CD4-positive, alpha-beta T cell (primary cell): ENCODE measurements around the gene FTCDNL1. TPM values are rescaled to one million over a fixed set of nuclear protein-coding genes. Genes with fewer than 3 reads are reported as not detected.

Source experiments
- ATAC-seq: fragments of 200-7000 bp; cut with Tn5 transposase; one replicate; pipeline ENCODE4 v1.10.0; 2022; ENCODE audit warnings: mild to moderate bottlenecking; ENCODE audit not compliant: poor library complexity
- CTCF ChIA-PET: fragments of 350-600 bp; sonication (Branson Sonifier 250); formaldehyde crosslinking; loops from one replicate; lab custom pipeline; 2021; ENCODE audit warnings: antibody characterized with exemption, inconsistent platforms; lab: Charles Lee
- POLR2A ChIA-PET: fragments of 350-600 bp; sonication (Branson Sonifier 250); formaldehyde crosslinking; loops from one replicate; lab custom pipeline; 2021; ENCODE audit warnings: antibody characterized with exemption, inconsistent platforms; lab: Charles Lee
- DNase-seq, 14 experiments: peaks; one replicate each; pipeline ENCODE4 v3.0.0-alpha.2; 2013 to 2020; ENCODE audit warnings: mixed read lengths in 2 of 14
- H3K27ac ChIP-seq, 2 donors: one replicate each; pipeline versions ENCODE4 v1.5.1 to v1.7.0; 2013; ENCODE audit warnings: low read length in 2 of 2, low read depth in 1 of 2, mild to moderate bottlenecking in 1 of 2
- H3K27me3 ChIP-seq, 2 experiments: 1 replicate in 1 of 2; 2 replicates in 1 of 2; pipeline versions ENCODE4 v1.6.1 to v1.7.0; 2013; ENCODE audit warnings: low read length in 2 of 2, control low read depth in 1 of 2, mild to moderate bottlenecking in 1 of 2, moderate library complexity in 1 of 2; ENCODE audit not compliant: insufficient read depth in 2 of 2, control insufficient read depth in 1 of 2
- H3K36me3 ChIP-seq: one replicate; pipeline ENCODE4 v1.6.1; 2013; ENCODE audit warnings: low read length, control low read depth; ENCODE audit not compliant: insufficient read depth
- H3K4me1 ChIP-seq: one replicate; pipeline ENCODE4 v1.6.1; 2013; ENCODE audit warnings: low read length, control low read depth; ENCODE audit not compliant: insufficient read depth
- H3K4me3 ChIP-seq: one replicate; pipeline ENCODE4 v1.5.1; 2013; ENCODE audit warnings: mild to moderate bottlenecking, low read length, moderate library complexity
- H3K9me3 ChIP-seq, 2 experiments: 1 replicate in 1 of 2; 2 replicates in 1 of 2; pipeline versions ENCODE4 v1.6.1 to v1.7.0; 2013; ENCODE audit warnings: low read length in 2 of 2, mild to moderate bottlenecking in 2 of 2, control low read depth in 1 of 2, moderate library complexity in 1 of 2; ENCODE audit not compliant: control insufficient read depth in 1 of 2, insufficient read depth in 1 of 2
- H3K27ac Mint-ChIP-seq: one replicate; pipeline ENCODE4 v1.8.0; 2020; ENCODE audit warnings: mixed read lengths
- H3K27me3 Mint-ChIP-seq: one replicate; pipeline ENCODE4 v1.8.0; 2021; ENCODE audit warnings: mixed read lengths
- H3K36me3 Mint-ChIP-seq: one replicate; pipeline ENCODE4 v1.8.0; 2021; ENCODE audit warnings: low read depth, mixed read lengths
- H3K4me1 Mint-ChIP-seq: one replicate; pipeline ENCODE4 v1.8.0; 2021; ENCODE audit warnings: low read depth, mixed read lengths
- H3K4me3 Mint-ChIP-seq: one replicate; pipeline ENCODE4 v1.8.0; 2020; ENCODE audit warnings: mild to moderate bottlenecking, mixed read lengths
- H3K9me3 Mint-ChIP-seq: one replicate; pipeline ENCODE4 v1.8.0; 2020; ENCODE audit warnings: mixed read lengths
- CTCF ChIP-seq: fragments of 200-600 bp; IDR thresholded peaks from one replicate; pipeline ENCODE4 v1.8.0; 2022; ENCODE audit warnings: antibody characterized with exemption, mild to moderate bottlenecking
- intact Hi-C, 2 experiments: fragments of 100-400 bp; cut with DNase I in 1 of 2; cut with micrococcal nuclease in 1 of 2; formaldehyde crosslinking; loops; one replicate each; pipeline versions ENCODE4 v1.15.1 to v1.9.0; 2023 to 2025; cut with DNase I, micrococcal nuclease
- total RNA-seq, 174 experiments: library from RNA in 2 of 174; stranded (reverse) in 2 of 174; gene quantifications; one replicate each; pipeline ENCODE4 v1.2.3 and lab custom pipeline; 2021 to 2026

Gene FTCDNL1
- total RNA-seq, 2 experiments from 2014 or later, result 0.78 to 1.3 TPM

- ATAC-seq, result no peak
- TF ChIP-seq CTCF, result no peak
- no peaks in the 10 kb centered on the region for H3K4me1 ChIP-seq
- no peaks in the 10 kb centered on the region for H3K9me3 ChIP-seq
- H3K27ac Mint-ChIP-seq, result no peak overlapping the region
- H3K27me3 Mint-ChIP-seq, result no peaks in the 10 kb centered on the region
- H3K9me3 Mint-ChIP-seq, result no peaks in the 10 kb centered on the region
- no peak overlapping the region for H3K27ac ChIP-seq
- no peaks in the 10 kb centered on the region for H3K36me3 Mint-ChIP-seq
- ChIA-PET POLR2A (interaction anchor here (0.5 kb wide), 1 partner anchor 1406 kb away, joined by 3 read pairs; no protein-coding TSS in a partner anchor), CTCF (no interaction called here)
- H3K4me3 Mint-ChIP-seq, result no peak overlapping the region
- no peak overlapping the region for H3K4me3 ChIP-seq
- intact Hi-C loops, result no loop called here
- H3K36me3 ChIP-seq, result peaks cover 2% of the 10 kb centered on the region
- H3K4me1 Mint-ChIP-seq, result no peaks in the 10 kb centered on the region
- H3K27me3 ChIP-seq, result no peaks in the 10 kb centered on the region
- no peak for DNase-seq
Observed at GRCh38 chr2:199841409-199841808, 9.6 kb downstream of the FTCDNL1 start.

- H3K36me3 Mint-ChIP-seq, result no peaks in the 10 kb centered on the region
Observed at GRCh38 chr2:199838399-199838798, 12.6 kb downstream of the FTCDNL1 start.

GRCh38 chr2:199836943-199837342 lies 14.0 kb downstream of the FTCDNL1 start:
- DNase-seq (no peak), ATAC-seq (no peak)
- Histone ChIP-seq H3K4me1 (no peaks in the 10 kb centered on the region), H3K9me3 (no peaks in the 10 kb centered on the region), H3K27ac (no peak overlapping the region), H3K36me3 (peaks cover 2% of the 10 kb centered on the region), H3K4me3 (no peak overlapping the region), H3K27me3 (no peaks in the 10 kb centered on the region)
- Mint-ChIP-seq H3K27ac (no peak overlapping the region), H3K4me1 (no peaks in the 10 kb centered on the region), H3K4me3 (no peak overlapping the region), H3K9me3 (no peaks in the 10 kb centered on the region), H3K36me3 (no peaks in the 10 kb centered on the region), H3K27me3 (no peaks in the 10 kb centered on the region)
- no peak for TF ChIP-seq CTCF
- intact Hi-C loops, result no loop called here
- CTCF ChIA-PET, result no interaction called here
- POLR2A ChIA-PET, result no interaction called here

More at GRCh38 chr2:199838399-199838798, 12.6 kb downstream of the FTCDNL1 start:
- CTCF ChIA-PET, result no interaction called here
- no peak for ATAC-seq
- Histone ChIP-seq H3K27me3 (no peaks in the 10 kb centered on the region), H3K36me3 (peaks cover 2% of the 10 kb centered on the region), H3K9me3 (no peaks in the 10 kb centered on the region), H3K4me1 (no peaks in the 10 kb centered on the region), H3K4me3 (no peak overlapping the region), H3K27ac (no peak overlapping the region)
- H3K4me1 Mint-ChIP-seq, result no peaks in the 10 kb centered on the region
- no peaks in the 10 kb centered on the region for H3K27me3 Mint-ChIP-seq
- H3K4me3 Mint-ChIP-seq, result no peak overlapping the region
- TF ChIP-seq CTCF, result no peak
- no peak overlapping the region for H3K27ac Mint-ChIP-seq
- no peak for DNase-seq
- POLR2A ChIA-PET, result no interaction called here
- intact Hi-C loops, result no loop called here
- H3K9me3 Mint-ChIP-seq, result no peaks in the 10 kb centered on the region
